Measurements from ENCODE around the gene CNN3. TPM values are rescaled to one million over a fixed set of nuclear protein-coding genes. Genes with fewer than 3 reads are reported as not detected.

CNN3 gene
- total and polyA plus RNA-seq, 3 experiments from 2014 or later, result 1.6 to 2.8 (median 2.3) TPM

- Histone ChIP-seq H3K27me3 (ENCODE audit: insufficient read depth, low read length, poor library complexity, severe bottlenecking) (no peaks in the 10 kb centered on the region), H3K4me1 (ENCODE audit: insufficient read depth, low read length) (no peaks in the 10 kb centered on the region), H3K27ac (ENCODE audit: low read depth, low read length) (no peak overlapping the region), H3K36me3 (ENCODE audit: insufficient read depth, low read length) (no peaks in the 10 kb centered on the region), H3K9me3 (ENCODE audit: low read length) (no peaks in the 10 kb centered on the region), H3K4me3 (ENCODE audit: low read length) (no peak overlapping the region)
- H3K27ac Mint-ChIP-seq, result no peak overlapping the region
- H3K4me3 Mint-ChIP-seq, result no peak overlapping the region
- no peaks in the 10 kb centered on the region for H3K9me3 Mint-ChIP-seq
- DNase-seq, result no peak
- ChIA-PET CTCF (interaction anchor here (1.0 kb wide), 1 partner anchor 9 kb away, joined by 3 read pairs; no protein-coding TSS in a partner anchor), POLR2A (no interaction called here)
- H3K27me3 Mint-ChIP-seq, result peaks cover 10 to 36% of the 10 kb centered on the region in 2 donors
- H3K4me1 Mint-ChIP-seq, result no peaks in the 10 kb centered on the region
- no peaks in the 10 kb centered on the region for H3K36me3 Mint-ChIP-seq
Measured at GRCh38 chr1:94871031-94871430, 55.9 kb downstream of the CNN3 start.

- POLR2A ChIA-PET, result no interaction called here
- no peaks in the 10 kb centered on the region for H3K9me3 Mint-ChIP-seq
- CTCF ChIA-PET, result no interaction called here
Measured at GRCh38 chr1:94866164-94866807, 60.6 kb downstream of the CNN3 start.

GRCh38 chr1:94865360-94865759 is 61.5 kb downstream of the CNN3 start:
- Mint-ChIP-seq H3K36me3 (no peaks in the 10 kb centered on the region), H3K9me3 (no peaks in the 10 kb centered on the region), H3K4me3 (no peak overlapping the region), H3K4me1 (no peaks in the 10 kb centered on the region), H3K27ac (no peak overlapping the region), H3K27me3 (peaks cover 5 to 7% of the 10 kb centered on the region in 2 donors)
- ChIA-PET CTCF (interaction anchor here (1.4 kb wide), 1 partner anchor 9 kb away, joined by 4 read pairs; no protein-coding TSS in a partner anchor), POLR2A (no interaction called here)
- no peaks in the 10 kb centered on the region for H3K9me3 ChIP-seq (ENCODE audit: low read length)
- H3K36me3 ChIP-seq (ENCODE audit: insufficient read depth, low read length), result no peaks in the 10 kb centered on the region
- H3K27ac ChIP-seq (ENCODE audit: low read depth, low read length), result no peak overlapping the region
- no peaks in the 10 kb centered on the region for H3K27me3 ChIP-seq (ENCODE audit: insufficient read depth, low read length, poor library complexity, severe bottlenecking)
- DNase-seq, result no peak
- H3K4me3 ChIP-seq (ENCODE audit: low read length), result no peak overlapping the region
- no peaks in the 10 kb centered on the region for H3K4me1 ChIP-seq (ENCODE audit: insufficient read depth, low read length)

More at GRCh38 chr1:94866164-94866807, 60.6 kb downstream of the CNN3 start:
- no peaks in the 10 kb centered on the region for H3K4me1 ChIP-seq (ENCODE audit: insufficient read depth, low read length)
- H3K27me3 ChIP-seq (ENCODE audit: insufficient read depth, low read length, poor library complexity, severe bottlenecking), result no peaks in the 10 kb centered on the region
- H3K4me3 ChIP-seq (ENCODE audit: low read length), result no peak overlapping the region
- no peak for DNase-seq
- H3K27ac ChIP-seq (ENCODE audit: low read depth, low read length), result no peak overlapping the region
- Mint-ChIP-seq H3K27me3 (peaks cover 6 to 8% of the 10 kb centered on the region in 2 donors), H3K4me3 (no peak overlapping the region), H3K27ac (no peak overlapping the region), H3K36me3 (no peaks in the 10 kb centered on the region), H3K4me1 (no peaks in the 10 kb centered on the region)
- H3K9me3 ChIP-seq (ENCODE audit: low read length), result no peaks in the 10 kb centered on the region
- no peaks in the 10 kb centered on the region for H3K36me3 ChIP-seq (ENCODE audit: insufficient read depth, low read length)

- H3K36me3 ChIP-seq (ENCODE audit: insufficient read depth, low read length), result no peaks in the 10 kb centered on the region
- no peak for DNase-seq
- H3K4me1 ChIP-seq (ENCODE audit: insufficient read depth, low read length), result no peaks in the 10 kb centered on the region
- H3K4me1 Mint-ChIP-seq, result no peaks in the 10 kb centered on the region
- no peaks in the 10 kb centered on the region for H3K9me3 Mint-ChIP-seq
- no peaks in the 10 kb centered on the region for H3K27me3 ChIP-seq (ENCODE audit: insufficient read depth, low read length, poor library complexity, severe bottlenecking)
- H3K36me3 Mint-ChIP-seq, result no peaks in the 10 kb centered on the region
- no peaks in the 10 kb centered on the region for H3K9me3 ChIP-seq (ENCODE audit: low read length)
- no peak overlapping the region for H3K4me3 Mint-ChIP-seq
- ChIA-PET CTCF (interaction anchor here (1.4 to 2.4 kb wide), 2 partner anchors 9 to 11 kb away, joined by 4 to 14 read pairs; no protein-coding TSS in a partner anchor), POLR2A (no interaction called here)
- no peak overlapping the region for H3K27ac Mint-ChIP-seq
- no peak overlapping the region for H3K27ac ChIP-seq (ENCODE audit: low read depth, low read length)
- H3K4me3 ChIP-seq (ENCODE audit: low read length), result no peak overlapping the region
- peaks cover 4 to 5% of the 10 kb centered on the region in 2 donors for H3K27me3 Mint-ChIP-seq
Measured at GRCh38 chr1:94864821-94865220, 62.1 kb downstream of the CNN3 start.

- Mint-ChIP-seq H3K4me1 (no peaks in the 10 kb centered on the region), H3K27me3 (peaks cover 4% of the 10 kb centered on the region in 2 donors), H3K36me3 (no peaks in the 10 kb centered on the region), H3K4me3 (no peak overlapping the region), H3K9me3 (no peaks in the 10 kb centered on the region), H3K27ac (no peak overlapping the region)
- no peak overlapping the region for H3K4me3 ChIP-seq (ENCODE audit: low read length)
- no peaks in the 10 kb centered on the region for H3K4me1 ChIP-seq (ENCODE audit: insufficient read depth, low read length)
- no peaks in the 10 kb centered on the region for H3K27me3 ChIP-seq (ENCODE audit: insufficient read depth, low read length, poor library complexity, severe bottlenecking)
- no peaks in the 10 kb centered on the region for H3K9me3 ChIP-seq (ENCODE audit: low read length)
- H3K36me3 ChIP-seq (ENCODE audit: insufficient read depth, low read length), result no peaks in the 10 kb centered on the region
- H3K27ac ChIP-seq (ENCODE audit: low read depth, low read length), result no peak overlapping the region
- DNase-seq, result no peak
- ChIA-PET CTCF (interaction anchor here (1.1 to 2.4 kb wide), 3 partner anchors 9 to 179 kb away, joined by 3 to 14 read pairs (median 5); no protein-coding TSS in a partner anchor), POLR2A (no interaction called here)
Measured at GRCh38 chr1:94863919-94864318, 63.0 kb downstream of the CNN3 start.

- POLR2A ChIA-PET, result no interaction called here
- CTCF ChIA-PET, result interaction anchor here (1.1 to 2.4 kb wide), 3 partner anchors 9 to 180 kb away, joined by 3 to 14 read pairs (median 5); no protein-coding TSS in a partner anchor
- H3K36me3 Mint-ChIP-seq, result no peaks in the 10 kb centered on the region
Measured at GRCh38 chr1:94863297-94863911, 63.5 kb downstream of the CNN3 start.

GRCh38 chr1:94862718-94863117 is 64.2 kb downstream of the CNN3 start:
- H3K27me3 ChIP-seq (ENCODE audit: insufficient read depth, low read length, poor library complexity, severe bottlenecking), result no peaks in the 10 kb centered on the region
- ChIA-PET CTCF (interaction anchor here (1.1 to 2.4 kb wide), 4 partner anchors 9 to 181 kb away, joined by 3 to 14 read pairs (median 4); no protein-coding TSS in a partner anchor), POLR2A (no interaction called here)
- DNase-seq, result no peak
- Mint-ChIP-seq H3K9me3 (no peaks in the 10 kb centered on the region), H3K27me3 (peaks cover 7 to 9% of the 10 kb centered on the region in 2 donors), H3K27ac (no peak overlapping the region), H3K4me3 (no peak overlapping the region), H3K36me3 (no peaks in the 10 kb centered on the region), H3K4me1 (no peaks in the 10 kb centered on the region)
- H3K4me1 ChIP-seq (ENCODE audit: insufficient read depth, low read length), result no peaks in the 10 kb centered on the region
- H3K27ac ChIP-seq (ENCODE audit: low read depth, low read length), result no peak overlapping the region
- no peaks in the 10 kb centered on the region for H3K9me3 ChIP-seq (ENCODE audit: low read length)
- no peaks in the 10 kb centered on the region for H3K36me3 ChIP-seq (ENCODE audit: insufficient read depth, low read length)
- no peak overlapping the region for H3K4me3 ChIP-seq (ENCODE audit: low read length)

More at GRCh38 chr1:94863297-94863911, 63.5 kb downstream of the CNN3 start:
- no peak overlapping the region for H3K4me3 ChIP-seq (ENCODE audit: low read length)
- Mint-ChIP-seq H3K9me3 (no peaks in the 10 kb centered on the region), H3K4me1 (no peaks in the 10 kb centered on the region), H3K4me3 (no peak overlapping the region), H3K27me3 (peaks cover 5 to 6% of the 10 kb centered on the region in 2 donors), H3K27ac (peak overlapping the region in 1 of 8 donors; percentile 43)
- no peaks in the 10 kb centered on the region for H3K36me3 ChIP-seq (ENCODE audit: insufficient read depth, low read length)
- no peaks in the 10 kb centered on the region for H3K27me3 ChIP-seq (ENCODE audit: insufficient read depth, low read length, poor library complexity, severe bottlenecking)
- H3K9me3 ChIP-seq (ENCODE audit: low read length), result no peaks in the 10 kb centered on the region
- H3K27ac ChIP-seq (ENCODE audit: low read depth, low read length), result no peak overlapping the region
- H3K4me1 ChIP-seq (ENCODE audit: insufficient read depth, low read length), result no peaks in the 10 kb centered on the region
- DNase-seq, result no peak

GRCh38 chr1:94859174-94859573 is 67.7 kb downstream of the CNN3 start:
- no peak overlapping the region for H3K27ac Mint-ChIP-seq
- Histone ChIP-seq H3K9me3 (ENCODE audit: low read length) (no peaks in the 10 kb centered on the region), H3K27ac (ENCODE audit: low read depth, low read length) (no peak overlapping the region), H3K4me3 (ENCODE audit: low read length) (no peak overlapping the region), H3K27me3 (ENCODE audit: insufficient read depth, low read length, poor library complexity, severe bottlenecking) (no peaks in the 10 kb centered on the region), H3K4me1 (ENCODE audit: insufficient read depth, low read length) (no peaks in the 10 kb centered on the region), H3K36me3 (ENCODE audit: insufficient read depth, low read length) (no peaks in the 10 kb centered on the region)
- ChIA-PET POLR2A (no interaction called here), CTCF (interaction anchor here (0.8 kb wide), 1 partner anchor 184 kb away, joined by 3 read pairs; no protein-coding TSS in a partner anchor)
- H3K9me3 Mint-ChIP-seq, result no peaks in the 10 kb centered on the region
- no peaks in the 10 kb centered on the region for H3K4me1 Mint-ChIP-seq
- no peaks in the 10 kb centered on the region for H3K36me3 Mint-ChIP-seq
- peaks cover 9 to 11% of the 10 kb centered on the region in 2 donors for H3K27me3 Mint-ChIP-seq
- no peak overlapping the region for H3K4me3 Mint-ChIP-seq
- no peak for DNase-seq
